Cardiac fibroblast (primary cell): ENCODE results near the gene ANKRD30A.
"Not testable (repeated sequence)": the region's sequence is repeated elsewhere in the genome, so short reads cannot be mapped to it uniquely, and the experiment has no call there.

Experiments used
- DNase-seq, 2 donors: peaks; one replicate each; pipeline versions ENCODE4 v3.0.0 to v3.0.0-alpha.2; 2010; ENCODE audit warnings: low read depth in 2 of 2
- H3K4me3 ChIP-seq, 2 donors: replicated peaks in 1 of 2; 1 replicate in 1 of 2; 2 replicates in 1 of 2; pipeline ENCODE4 v1.5.1; 2011; ENCODE audit warnings: low read depth in 2 of 2, low read length in 2 of 2, mild to moderate bottlenecking in 2 of 2, moderate library complexity in 1 of 2
- CTCF ChIP-seq: IDR thresholded peaks from one replicate; pipeline ENCODE4 v1.5.1; 2011; ENCODE audit warnings: low read depth, mild to moderate bottlenecking, low read length, inconsistent platforms

Gene ANKRD30A

GRCh38 chr10:37226524-37226923, 101.1 kb downstream of the ANKRD30A start:
- TF ChIP-seq CTCF = no peak
- DNase-seq = no peak
- H3K4me3 ChIP-seq = no peak overlapping the region

- TF ChIP-seq CTCF = no peak
- no peak for DNase-seq
- H3K4me3 ChIP-seq = no peak overlapping the region
Observed at GRCh38 chr10:37234692-37235091, 109.3 kb downstream of the ANKRD30A start.

GRCh38 chr10:37236093-37236492, 110.7 kb downstream of the ANKRD30A start:
- no peak for TF ChIP-seq CTCF
- H3K4me3 ChIP-seq = no peak overlapping the region
- DNase-seq = no peak

GRCh38 chr10:37240223-37240622, 114.8 kb downstream of the ANKRD30A start:
- TF ChIP-seq CTCF = no peak
- no peak overlapping the region for H3K4me3 ChIP-seq
- no peak for DNase-seq

GRCh38 chr10:37246637-37247036, 121.2 kb downstream of the ANKRD30A start:
- no peak overlapping the region for H3K4me3 ChIP-seq
- no peak for DNase-seq
- no peak for TF ChIP-seq CTCF

- H3K4me3 ChIP-seq, DNase-seq: not testable (repeated sequence)
Observed at GRCh38 chr10:37255837-37256236, 130.4 kb downstream of the ANKRD30A start.

- TF ChIP-seq CTCF = no peak
- H3K4me3 ChIP-seq = no peak overlapping the region
- no peak for DNase-seq
Observed at GRCh38 chr10:37263304-37263703, 137.9 kb downstream of the ANKRD30A start.
